T-cell (primary cell): ENCODE data around the gene MYZAP. TPM values are rescaled to one million over a fixed set of nuclear protein-coding genes. Genes with fewer than 3 reads are reported as not detected.

Source experiments
- ATAC-seq, 4 experiments: fragments of 200-7000 bp in 3 of 4; fragments of 150-1000 bp in 1 of 4; cut with Tn5 transposase; replicated peaks in 1 of 4; 1 replicate in 3 of 4; 2 replicates in 1 of 4; pipeline ENCODE4 v1.10.0; 2021; ENCODE audit warnings: moderate library complexity in 3 of 4, mild to moderate bottlenecking in 2 of 4, moderate number of reproducible peaks in 1 of 4
- CTCF ChIA-PET, 2 donors: fragments of 300-600 bp; sonication (Branson Sonifier 250); formaldehyde crosslinking; loops; one replicate each; lab custom pipeline; 2022; ENCODE audit warnings: antibody characterized with exemption in 2 of 2; lab: Charles Lee
- POLR2A ChIA-PET, 2 donors: fragments of 300-600 bp; sonication (Branson Sonifier 250); formaldehyde crosslinking; loops; one replicate each; lab custom pipeline; 2022; ENCODE audit warnings: antibody characterized with exemption in 2 of 2; lab: Charles Lee
- DNase-seq, 35 experiments: peaks; one replicate each; pipeline versions ENCODE4 v3.0.0 to v3.0.0-alpha.2; 2013 to 2023
- H3K27ac ChIP-seq: one replicate; pipeline ENCODE4 v1.5.1; 2013; ENCODE audit warnings: low read length
- H3K27me3 ChIP-seq, 2 experiments: replicated peaks in 1 of 2; 1 replicate in 1 of 2; 2 replicates in 1 of 2; pipeline versions ENCODE4 v1.6.1 to v1.7.0; 2013; ENCODE audit warnings: low read length in 1 of 2, mixed read lengths in 1 of 2; ENCODE audit not compliant: control insufficient read depth in 2 of 2, insufficient read depth in 2 of 2; ENCODE audit errors: extremely low read depth in 1 of 2
- H3K36me3 ChIP-seq, 2 donors: 1 replicate in 1 of 2; 2 replicates in 1 of 2; pipeline versions ENCODE4 v1.6.1 to v1.7.0; 2013; ENCODE audit warnings: low read length in 1 of 2; ENCODE audit not compliant: control insufficient read depth in 2 of 2, insufficient read depth in 1 of 2; ENCODE audit errors: extremely low read depth in 1 of 2
- H3K4me1 ChIP-seq, 2 experiments: 1 replicate in 1 of 2; 2 replicates in 1 of 2; pipeline versions ENCODE4 v1.6.1 to v1.7.0; 2013; ENCODE audit warnings: low read length in 2 of 2, mixed read lengths in 1 of 2; ENCODE audit not compliant: insufficient read depth in 2 of 2, control insufficient read depth in 1 of 2; ENCODE audit errors: extremely low read depth in 1 of 2
- H3K4me3 ChIP-seq, 2 donors: 1 replicate in 1 of 2; 2 replicates in 1 of 2; pipeline versions ENCODE4 v1.5.1 to v1.7.0; 2013; ENCODE audit warnings: mild to moderate bottlenecking in 2 of 2, low read length in 1 of 2, moderate library complexity in 1 of 2; ENCODE audit not compliant: control insufficient read depth in 1 of 2; ENCODE audit errors: extremely low read depth in 1 of 2
- H3K9me3 ChIP-seq: 2 replicates; pipeline ENCODE4 v1.7.0; 2013
- H3K27ac Mint-ChIP-seq, 2 donors: one replicate each; pipeline ENCODE4 v1.8.0; 2020 to 2021; ENCODE audit warnings: mild to moderate bottlenecking in 2 of 2, mixed read lengths in 2 of 2
- H3K27me3 Mint-ChIP-seq, 2 donors: one replicate each; pipeline ENCODE4 v1.8.0; 2021 to 2022; ENCODE audit warnings: mixed read lengths in 2 of 2
- H3K36me3 Mint-ChIP-seq: one replicate; pipeline ENCODE4 v1.8.0; 2021; ENCODE audit warnings: mixed read lengths
- H3K4me1 Mint-ChIP-seq, 3 donors: one replicate each; pipeline ENCODE4 v1.8.0; 2020 to 2022; ENCODE audit warnings: mixed read lengths in 3 of 3, mild to moderate bottlenecking in 1 of 3
- H3K4me3 Mint-ChIP-seq, 3 donors: one replicate each; pipeline ENCODE4 v1.8.0; 2020 to 2022; ENCODE audit warnings: mild to moderate bottlenecking in 3 of 3, mixed read lengths in 3 of 3, moderate library complexity in 3 of 3
- H3K9me3 Mint-ChIP-seq, 3 donors: one replicate each; pipeline ENCODE4 v1.8.0; 2020 to 2022; ENCODE audit warnings: mixed read lengths in 3 of 3
- WGBS: methylation state at CpG from one replicate; pipeline ENCODE4 v1.1.5; 2013; ENCODE audit warnings: missing lambda C conversion rate; ENCODE audit not compliant: insufficient coverage; 5-methylcytosine and 5-hydroxymethylcytosine counted together
- total RNA-seq, 35 experiments: library from RNA in 6 of 35; stranded (reverse) in 6 of 35; fragments of 120-200 nt in 1 of 35; gene quantifications; one replicate each; pipeline versions ENCODE4 v1.2.1 to v1.2.4 and lab custom pipeline; 2013 to 2026

MYZAP gene
- total RNA-seq, 5 donors from 2014 or later (not counting 1 experiment from before 2014, with no cell fraction given), result 0.58 to 1.9 (median 0.82) TPM

DNA sequence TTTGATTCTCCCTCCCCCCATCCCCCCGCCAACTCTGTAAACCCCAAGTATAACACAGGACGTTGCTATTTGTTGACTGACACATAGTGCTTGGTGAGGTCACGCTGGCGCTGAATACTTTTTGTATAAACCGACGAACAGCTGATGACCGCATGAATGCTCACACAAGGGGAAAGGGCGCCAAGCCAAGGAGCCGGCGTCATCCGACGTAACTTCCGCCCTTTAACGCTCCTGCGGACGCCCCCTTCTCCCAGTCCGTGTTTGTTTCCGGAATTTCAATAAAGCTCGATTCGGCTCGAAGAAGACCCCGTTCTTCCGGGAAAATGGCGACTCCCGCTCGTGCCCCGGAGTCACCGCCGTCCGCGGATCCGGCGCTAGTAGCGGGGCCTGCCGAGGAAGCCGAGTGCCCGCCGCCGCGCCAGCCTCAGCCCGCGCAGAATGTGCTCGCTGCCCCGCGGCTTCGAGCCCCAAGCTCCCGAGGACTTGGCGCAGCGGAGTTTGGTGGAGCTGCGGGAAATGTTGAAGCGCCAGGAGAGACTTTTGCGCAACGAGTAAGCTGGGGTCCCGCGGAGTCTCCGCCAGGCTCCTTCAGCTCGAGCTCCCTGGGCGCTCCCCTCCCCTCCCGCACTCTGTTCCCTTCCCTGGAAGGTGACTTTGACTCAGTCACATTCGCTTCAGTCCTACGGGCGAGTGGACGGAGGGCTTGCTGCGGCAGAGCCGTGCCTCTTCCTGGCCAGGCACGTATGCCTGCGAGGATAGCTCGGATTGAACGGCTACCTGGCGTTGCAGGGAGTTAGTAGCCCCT lies 114.9 kb downstream of the MYZAP start, which contains the start of gene POLR2M:
TSS of gene POLR2M (plus strand) at position 310 of the 805 bp plus-strand sequence. CDS start at position 439, 129 bp downstream.
- WGBS, result under 1% methylated on average over 68 of the region's 70 CpGs
- Mint-ChIP-seq H3K27me3 (no peaks in the 10 kb centered on the region), H3K36me3 (peaks cover 25% of the 10 kb centered on the region), H3K9me3 (no peaks in the 10 kb centered on the region), H3K4me3 (peak within 1 kb of the TSS; percentile 78 to 90 (median 83)), H3K27ac (peak within 1 kb of the TSS; percentile 87 to 92), H3K4me1 (peaks cover 83 to 87% (median 86%) of the 10 kb centered on the region in 3 donors)
- POLR2A ChIA-PET, result interaction anchor here in 1 of 2 donors (0.6 kb wide), 1 partner anchor 119 kb away, joined by 3 read pairs; no protein-coding TSS in a partner anchor
- peak; percentile 67 to 97 (median 91) for DNase-seq
- ATAC-seq, result peak; percentile 86 to 92 (median 88)
- Histone ChIP-seq H3K36me3 (peaks cover 0 to 22% of the 10 kb centered on the region in 2 donors), H3K4me1 (peaks cover 19 to 37% of the 10 kb centered on the region in 2 experiments), H3K27ac (peak within 1 kb of the TSS; percentile 98), H3K9me3 (no peaks in the 10 kb centered on the region), H3K27me3 (no peaks in the 10 kb centered on the region), H3K4me3 (peak within 1 kb of the TSS; percentile 84 to 99)
- CTCF ChIA-PET, result interaction anchor here (0.6 to 1.7 kb wide), 6 partner anchors 9 to 788 kb away, joined by 3 to 7 read pairs (median 4); partner anchors contain the start of gene TCF12 (in 1 of the 2)

DNA sequence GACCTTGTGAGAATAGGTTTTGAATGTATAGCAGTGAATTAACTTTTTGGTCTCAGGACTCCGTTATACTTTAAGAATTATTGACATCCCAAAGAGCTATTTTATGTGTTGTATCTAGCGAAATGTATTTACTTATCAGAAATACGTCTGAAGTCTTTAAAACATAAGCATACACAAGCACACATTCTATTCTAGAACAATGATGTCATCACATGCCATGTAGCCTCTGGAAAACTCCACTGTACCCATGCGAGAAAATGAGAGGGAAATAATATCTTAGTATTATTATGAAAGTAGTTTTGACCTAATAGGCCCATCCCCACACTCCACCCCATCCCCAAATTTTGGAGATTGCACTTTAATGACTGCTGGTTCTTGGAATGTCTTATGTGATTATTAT lies 116.3 kb downstream of the MYZAP start:
- DNase-seq (no peak), ATAC-seq (no peak)
- Mint-ChIP-seq H3K4me1 (peaks cover 82 to 86% (median 83%) of the 10 kb centered on the region in 3 donors), H3K36me3 (peaks cover 36% of the 10 kb centered on the region), H3K4me3 (peak overlapping the region; percentile 78 to 90 (median 83)), H3K27me3 (no peaks in the 10 kb centered on the region), H3K9me3 (no peaks in the 10 kb centered on the region), H3K27ac (peak overlapping the region; percentile 87 to 92)
- Histone ChIP-seq H3K4me1 (peaks cover 19 to 34% of the 10 kb centered on the region in 2 experiments), H3K36me3 (peaks cover 0 to 36% of the 10 kb centered on the region in 2 donors), H3K9me3 (no peaks in the 10 kb centered on the region), H3K27ac (peak overlapping the region; percentile 98), H3K4me3 (no peak overlapping the region), H3K27me3 (no peaks in the 10 kb centered on the region)
- CTCF ChIA-PET, result interaction anchor here (0.7 to 1.5 kb wide), 2 partner anchors 26 to 1026 kb away, joined by 3 to 5 read pairs; no protein-coding TSS in a partner anchor
- POLR2A ChIA-PET, result interaction anchor here in 1 of 2 donors (0.6 kb wide), 1 partner anchor 156 kb away, joined by 6 read pairs; no protein-coding TSS in a partner anchor
- WGBS, result no CpG with 5 or more reads among the region's 4 CpGs

DNA sequence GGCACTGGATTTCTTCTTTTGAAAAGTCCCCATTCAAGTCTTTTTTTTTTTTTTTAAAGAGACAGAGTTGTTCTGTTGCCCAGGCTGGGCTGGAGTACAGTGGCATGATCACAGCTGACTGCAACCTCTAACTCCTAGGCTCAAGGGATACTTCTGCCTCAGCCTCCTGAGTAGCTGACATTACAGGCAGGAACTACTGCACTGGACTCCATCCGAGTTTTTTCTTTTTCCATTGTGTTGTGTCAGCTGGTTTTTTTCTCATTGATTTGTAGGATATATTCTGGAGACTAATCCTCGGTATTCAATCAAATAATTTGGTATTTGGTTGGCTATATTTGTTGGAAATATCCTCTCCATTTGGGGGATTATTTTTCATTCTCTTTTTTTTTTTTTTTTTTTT lies 126.6 kb downstream of the MYZAP start:
- Histone ChIP-seq H3K9me3 (no peaks in the 10 kb centered on the region), H3K4me3 (no peak overlapping the region), H3K4me1 (no peaks in the 10 kb centered on the region), H3K27me3 (no peaks in the 10 kb centered on the region), H3K36me3 (peaks cover 2 to 15% of the 10 kb centered on the region in 2 donors), H3K27ac (no peak overlapping the region)
- Mint-ChIP-seq H3K4me1 (peaks cover 11 to 19% (median 18%) of the 10 kb centered on the region in 3 donors), H3K27me3 (no peaks in the 10 kb centered on the region), H3K4me3 (no peak overlapping the region), H3K9me3 (peaks cover 0 to 4% (median 3%) of the 10 kb centered on the region in 3 donors), H3K36me3 (peaks cover 58% of the 10 kb centered on the region), H3K27ac (no peak overlapping the region)
- ATAC-seq, result no peak
- POLR2A ChIA-PET, result no interaction called here
- WGBS, result 86% methylated on average over 1 of the region's 2 CpGs
- no peak for DNase-seq
- CTCF ChIA-PET, result no interaction called here

DNA sequence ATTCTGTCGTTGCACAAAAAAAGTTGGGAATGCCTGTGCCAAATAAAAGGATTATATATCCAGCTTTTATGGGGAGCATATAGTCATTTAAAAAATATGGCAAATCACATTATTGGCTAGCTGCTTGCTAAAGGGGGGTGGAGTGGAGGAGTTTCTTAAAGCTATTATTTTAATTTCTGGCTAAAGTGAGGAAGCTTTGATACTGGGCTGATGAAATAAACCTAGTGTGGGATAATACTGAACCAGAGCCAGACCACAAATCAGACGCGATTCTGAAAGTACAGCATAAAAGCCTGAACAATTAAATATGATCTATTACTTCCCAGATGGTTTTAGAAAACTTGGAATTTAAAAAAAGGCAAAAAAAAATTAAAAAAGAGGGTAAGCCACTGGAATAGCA lies 129.2 kb downstream of the MYZAP start:
- Histone ChIP-seq H3K36me3 (peaks cover 2% of the 10 kb centered on the region in 2 donors), H3K4me1 (no peaks in the 10 kb centered on the region), H3K4me3 (no peak overlapping the region), H3K27me3 (no peaks in the 10 kb centered on the region), H3K27ac (no peak overlapping the region), H3K9me3 (no peaks in the 10 kb centered on the region)
- CTCF ChIA-PET, result interaction anchor here (0.5 to 0.6 kb wide), 2 partner anchors 39 to 1040 kb away, joined by 3 read pairs; no protein-coding TSS in a partner anchor
- peaks cover 58% of the 10 kb centered on the region for H3K36me3 Mint-ChIP-seq
- DNase-seq (no peak), ATAC-seq (no peak)
- peaks cover 0 to 4% (median 3%) of the 10 kb centered on the region in 3 donors for H3K4me1 Mint-ChIP-seq
- no peak overlapping the region for H3K4me3 Mint-ChIP-seq
- H3K27ac Mint-ChIP-seq, result no peak overlapping the region
- H3K27me3 Mint-ChIP-seq, result no peaks in the 10 kb centered on the region
- H3K9me3 Mint-ChIP-seq, result peaks cover 0 to 4% (median 3%) of the 10 kb centered on the region in 3 donors
- POLR2A ChIA-PET, result no interaction called here
- WGBS, result 100% methylated on average over 1 of the region's 3 CpGs

DNA sequence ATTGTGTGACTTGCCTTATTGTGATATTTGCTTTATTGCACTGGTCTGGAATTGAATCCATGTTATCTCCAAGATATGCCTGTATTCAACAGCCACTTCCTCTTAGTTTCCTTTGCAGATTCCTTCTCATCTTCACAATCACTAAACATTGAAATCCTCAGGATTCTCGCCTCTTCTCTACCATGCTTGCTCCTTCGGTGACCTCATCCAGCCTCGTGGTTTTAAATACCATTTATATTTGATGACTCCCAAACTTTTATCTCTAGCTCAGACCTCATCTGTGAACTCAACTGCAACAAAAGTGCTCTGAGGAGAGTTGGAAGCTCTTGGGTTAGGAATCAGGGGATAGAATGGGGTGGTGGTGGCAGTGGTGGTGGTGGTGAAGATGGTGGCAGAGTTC lies 134.7 kb downstream of the MYZAP start:
- H3K9me3 Mint-ChIP-seq, result no peaks in the 10 kb centered on the region
- Histone ChIP-seq H3K27ac (no peak overlapping the region), H3K27me3 (no peaks in the 10 kb centered on the region), H3K36me3 (peaks cover 0 to 2% of the 10 kb centered on the region in 2 donors), H3K4me3 (no peak overlapping the region), H3K9me3 (no peaks in the 10 kb centered on the region), H3K4me1 (no peaks in the 10 kb centered on the region)
- ATAC-seq (no peak), DNase-seq (no peak)
- no peak overlapping the region for H3K4me3 Mint-ChIP-seq
- no peaks in the 10 kb centered on the region for H3K27me3 Mint-ChIP-seq
- H3K36me3 Mint-ChIP-seq, result peaks cover 35% of the 10 kb centered on the region
- no peak overlapping the region for H3K27ac Mint-ChIP-seq
- no peaks in the 10 kb centered on the region for H3K4me1 Mint-ChIP-seq
- WGBS, result 94% methylated on average over 2 of the region's 3 CpGs
- ChIA-PET CTCF (no interaction called here), POLR2A (no interaction called here)

DNA sequence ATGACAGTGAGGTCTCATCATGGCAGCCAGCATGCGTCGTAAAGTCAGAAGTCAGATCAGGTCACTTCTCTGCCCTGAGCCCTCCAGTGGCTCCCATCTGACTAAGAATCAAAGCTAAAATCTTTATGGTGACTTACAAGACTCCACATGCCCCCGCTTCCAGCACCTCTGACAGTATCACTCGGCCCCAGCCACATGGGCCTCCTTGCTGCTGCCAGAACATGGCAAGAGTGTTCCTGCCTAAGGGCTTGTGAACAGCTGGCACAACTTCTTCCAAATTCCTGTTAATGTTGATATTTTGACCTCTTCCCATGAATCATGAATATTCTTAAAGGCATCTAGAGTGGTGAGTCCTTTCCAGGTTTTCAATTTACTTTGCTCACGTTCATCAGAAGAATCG lies 135.3 kb downstream of the MYZAP start:
- H3K27ac ChIP-seq, result no peak overlapping the region
- no peaks in the 10 kb centered on the region for H3K27me3 ChIP-seq
- no peaks in the 10 kb centered on the region for H3K9me3 ChIP-seq
- Mint-ChIP-seq H3K36me3 (peaks cover 35% of the 10 kb centered on the region), H3K4me1 (no peaks in the 10 kb centered on the region), H3K9me3 (no peaks in the 10 kb centered on the region), H3K4me3 (no peak overlapping the region), H3K27ac (no peak overlapping the region), H3K27me3 (no peaks in the 10 kb centered on the region)
- ATAC-seq (no peak), DNase-seq (no peak)
- WGBS, result 93% methylated on average over 4 of the region's 6 CpGs
- POLR2A ChIA-PET, result no interaction called here
- CTCF ChIA-PET, result no interaction called here
- no peak overlapping the region for H3K4me3 ChIP-seq
- peaks cover 0 to 2% of the 10 kb centered on the region in 2 donors for H3K36me3 ChIP-seq
- no peaks in the 10 kb centered on the region for H3K4me1 ChIP-seq
